Transverse colon (tissue), 4 donors: ENCODE measurements around the gene GPR61.

Experiments
- EP300 ChIP-seq: sonication (generic); formaldehyde crosslinking; IDR thresholded peaks from one replicate; pipeline ENCODE4 v1.6.1; 2017; ENCODE audit warnings: antibody characterized with exemption, low read depth
- POLR2A ChIP-seq: fragments of 450-650 bp; IDR thresholded peaks from one replicate; pipeline ENCODE4 v1.6.1; 2016; ENCODE audit warnings: antibody characterized with exemption, mild to moderate bottlenecking, moderate library complexity
- POLR2AphosphoS5 ChIP-seq, 3 donors: sonication (generic); formaldehyde crosslinking; IDR thresholded peaks; one replicate each; pipeline ENCODE4 v1.6.1; 2016; ENCODE audit warnings: antibody characterized with exemption in 3 of 3
- TF ChIP-seq, protein P1 (sequence below), 5 experiments: fragments of 200-600 bp in 3 of 5; fragments of 450-650 bp in 2 of 5; sonication (generic) in 3 of 5; IDR thresholded peaks; 1 replicate in 2 of 5; 2 replicates in 3 of 5; pipeline ENCODE4 v1.5.1; 2016 to 2017; ENCODE audit warnings: antibody characterized with exemption in 5 of 5, inconsistent platforms in 3 of 5, mild to moderate bottlenecking in 2 of 5, moderate library complexity in 1 of 5

GRCh38 chr1:109595531-109595930 lies 55.9 kb downstream of the GPR61 start:
- TF ChIP-seq, protein P1, sequence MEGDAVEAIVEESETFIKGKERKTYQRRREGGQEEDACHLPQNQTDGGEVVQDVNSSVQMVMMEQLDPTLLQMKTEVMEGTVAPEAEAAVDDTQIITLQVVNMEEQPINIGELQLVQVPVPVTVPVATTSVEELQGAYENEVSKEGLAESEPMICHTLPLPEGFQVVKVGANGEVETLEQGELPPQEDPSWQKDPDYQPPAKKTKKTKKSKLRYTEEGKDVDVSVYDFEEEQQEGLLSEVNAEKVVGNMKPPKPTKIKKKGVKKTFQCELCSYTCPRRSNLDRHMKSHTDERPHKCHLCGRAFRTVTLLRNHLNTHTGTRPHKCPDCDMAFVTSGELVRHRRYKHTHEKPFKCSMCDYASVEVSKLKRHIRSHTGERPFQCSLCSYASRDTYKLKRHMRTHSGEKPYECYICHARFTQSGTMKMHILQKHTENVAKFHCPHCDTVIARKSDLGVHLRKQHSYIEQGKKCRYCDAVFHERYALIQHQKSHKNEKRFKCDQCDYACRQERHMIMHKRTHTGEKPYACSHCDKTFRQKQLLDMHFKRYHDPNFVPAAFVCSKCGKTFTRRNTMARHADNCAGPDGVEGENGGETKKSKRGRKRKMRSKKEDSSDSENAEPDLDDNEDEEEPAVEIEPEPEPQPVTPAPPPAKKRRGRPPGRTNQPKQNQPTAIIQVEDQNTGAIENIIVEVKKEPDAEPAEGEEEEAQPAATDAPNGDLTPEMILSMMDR (IDR thresholded peaks at IDR 0.05) = no peak
- no peak for TF ChIP-seq POLR2A
- TF ChIP-seq POLR2AphosphoS5 (IDR thresholded peaks at IDR 0.05) = no peak
- no peak for TF ChIP-seq EP300
